Prostate gland (tissue), 2 donors: ENCODE measurements around the gene MTMR4. TPM values are rescaled to one million over a fixed set of nuclear protein-coding genes. Genes with fewer than 3 reads are reported as not detected.

Experiments
- DNase-seq: peaks from one replicate; pipeline ENCODE4 v3.0.0-alpha.2; 2019; ENCODE audit warnings: low spot score
- H3K27ac ChIP-seq, 2 donors: fragments of 200-600 bp; sonication (generic); 2 replicates each; pipeline ENCODE4 v1.5.1; 2017 to 2019
- H3K27me3 ChIP-seq: fragments of 200-600 bp; sonication (generic); replicated peaks from 2 replicates; pipeline ENCODE4 v1.5.1; 2019; ENCODE audit not compliant: insufficient read depth
- H3K36me3 ChIP-seq, 2 donors: fragments of 200-600 bp; sonication (generic); 1 replicate in 1 of 2; 2 replicates in 1 of 2; pipeline versions ENCODE4 v1.5.1 to v1.8.1; 2017 to 2019
- H3K4me1 ChIP-seq: fragments of 200-600 bp; sonication (generic); replicated peaks from 2 replicates; pipeline ENCODE4 v1.5.1; 2019
- H3K4me3 ChIP-seq, 2 donors: fragments of 200-600 bp; sonication (generic); 2 replicates each; pipeline ENCODE4 v1.5.1; 2017 to 2019
- H3K9me3 ChIP-seq: fragments of 200-600 bp; sonication (generic); 2 replicates; pipeline ENCODE4 v1.5.1; 2017
- POLR2A ChIP-seq: fragments of 450-650 bp; IDR thresholded peaks from one replicate; pipeline ENCODE4 v1.6.1; 2016; ENCODE audit warnings: antibody characterized with exemption, mild to moderate bottlenecking
- POLR2AphosphoS5 ChIP-seq: sonication (generic); formaldehyde crosslinking; IDR thresholded peaks from one replicate; pipeline ENCODE4 v1.6.1; 2017; ENCODE audit warnings: antibody characterized with exemption
- WGBS: methylation state at CpG from one replicate; pipeline ENCODE4 v1.1.5; 2018; 5-methylcytosine and 5-hydroxymethylcytosine counted together
- intact Hi-C: fragments of 100-400 bp; cut with DNase I; formaldehyde crosslinking; loops from one replicate; pipeline ENCODE4 v1.14.2; 2022
- total RNA-seq, 2 donors: library from RNA; depleted of rRNA; stranded (reverse); fragments of >200 nt; gene quantifications; one replicate each; pipeline ENCODE4 v1.1.0, GENCODE V29; 2016
- TF ChIP-seq, protein P1 (sequence below), 4 experiments: fragments of 200-600 bp in 2 of 4; fragments of 450-650 bp in 2 of 4; sonication (generic) in 2 of 4; IDR thresholded peaks; 1 replicate in 3 of 4; 2 replicates in 1 of 4; pipeline ENCODE4 v1.5.1; 2016 to 2019; ENCODE audit warnings: antibody characterized with exemption in 4 of 4, mild to moderate bottlenecking in 2 of 4, moderate library complexity in 2 of 4

Gene MTMR4
- total RNA-seq, 2 donors from 2014 or later = 50.7 to 179 TPM

DNA sequence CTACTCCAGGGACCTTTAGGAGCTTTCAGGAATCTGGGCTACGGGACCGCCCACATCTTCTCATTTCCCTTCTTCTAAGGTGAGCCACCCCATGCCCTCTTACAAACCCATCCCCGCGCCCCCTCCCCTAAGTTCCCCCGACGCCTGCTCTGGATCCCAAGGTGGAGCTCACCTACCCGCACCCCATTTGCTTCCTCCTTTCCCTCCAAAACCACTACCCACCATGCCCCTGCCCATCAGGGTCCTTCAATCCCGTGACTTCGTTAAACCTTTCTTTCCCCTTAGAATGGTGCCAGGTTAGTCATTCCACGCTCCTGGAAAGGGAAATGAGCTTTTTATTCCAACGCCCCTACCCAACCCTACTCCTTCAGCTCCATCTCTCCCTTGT, 326 bp upstream of the MTMR4 start:
- WGBS = 14% methylated on average over 11 of the region's 11 CpGs
- Histone ChIP-seq H3K27me3 (no peaks in the 10 kb centered on the region), H3K9me3 (no peaks in the 10 kb centered on the region), H3K36me3 (no peaks in the 10 kb centered on the region), H3K4me1 (peaks cover 14% of the 10 kb centered on the region), H3K4me3 (peak overlapping the region; percentile 65 to 75), H3K27ac (peak overlapping the region; percentile 72 to 86)
- TF ChIP-seq, protein P1, sequence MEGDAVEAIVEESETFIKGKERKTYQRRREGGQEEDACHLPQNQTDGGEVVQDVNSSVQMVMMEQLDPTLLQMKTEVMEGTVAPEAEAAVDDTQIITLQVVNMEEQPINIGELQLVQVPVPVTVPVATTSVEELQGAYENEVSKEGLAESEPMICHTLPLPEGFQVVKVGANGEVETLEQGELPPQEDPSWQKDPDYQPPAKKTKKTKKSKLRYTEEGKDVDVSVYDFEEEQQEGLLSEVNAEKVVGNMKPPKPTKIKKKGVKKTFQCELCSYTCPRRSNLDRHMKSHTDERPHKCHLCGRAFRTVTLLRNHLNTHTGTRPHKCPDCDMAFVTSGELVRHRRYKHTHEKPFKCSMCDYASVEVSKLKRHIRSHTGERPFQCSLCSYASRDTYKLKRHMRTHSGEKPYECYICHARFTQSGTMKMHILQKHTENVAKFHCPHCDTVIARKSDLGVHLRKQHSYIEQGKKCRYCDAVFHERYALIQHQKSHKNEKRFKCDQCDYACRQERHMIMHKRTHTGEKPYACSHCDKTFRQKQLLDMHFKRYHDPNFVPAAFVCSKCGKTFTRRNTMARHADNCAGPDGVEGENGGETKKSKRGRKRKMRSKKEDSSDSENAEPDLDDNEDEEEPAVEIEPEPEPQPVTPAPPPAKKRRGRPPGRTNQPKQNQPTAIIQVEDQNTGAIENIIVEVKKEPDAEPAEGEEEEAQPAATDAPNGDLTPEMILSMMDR (IDR thresholded peaks at IDR 0.05) = no peak
- TF ChIP-seq POLR2A (no peak), POLR2AphosphoS5 (no peak)
- no peak for DNase-seq
- intact Hi-C loops = loop anchor here (2.0 to 10.0 kb wide), 8 partner anchors 120 to 1190 kb away; partner anchors contain the start of genes DYNLL2, PRR11, PTRH2 and RAD51C

DNA sequence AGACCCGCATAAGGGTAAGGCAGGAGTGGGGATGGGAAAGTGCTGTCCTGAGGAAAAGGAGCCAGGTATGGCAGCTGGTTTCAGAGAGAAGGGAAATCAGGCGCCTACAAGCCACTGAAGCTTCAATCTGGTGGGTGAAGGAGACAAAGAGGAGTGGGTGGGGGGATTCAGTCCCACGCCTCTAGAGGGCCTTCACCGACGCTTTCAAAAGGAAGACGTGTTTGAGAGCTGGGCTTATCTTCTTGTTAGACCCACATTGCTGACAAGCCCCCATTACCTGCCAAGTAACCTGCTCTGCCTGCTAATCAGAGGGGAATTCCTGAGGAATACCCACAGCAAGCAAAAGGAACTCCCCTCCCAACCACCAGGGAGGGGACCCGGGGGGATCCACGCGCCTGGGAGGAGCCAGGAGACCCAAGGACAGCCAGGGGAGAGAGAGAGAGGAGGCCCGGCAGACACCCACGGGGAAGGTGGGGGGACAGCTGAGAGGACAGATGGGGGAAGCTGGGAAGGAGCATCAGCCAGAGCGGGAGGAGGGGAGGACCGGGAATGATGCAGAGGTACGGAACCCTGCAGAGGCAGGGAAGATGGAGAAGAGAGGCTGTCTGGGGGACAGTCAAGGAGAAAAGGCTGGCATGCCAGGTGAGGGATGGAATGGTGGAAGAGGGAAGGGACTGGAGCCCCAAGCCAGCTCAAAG, 1.0 kb downstream of the MTMR4 start:
- H3K4me1 ChIP-seq = peaks cover 14% of the 10 kb centered on the region
- peaks cover 5 to 6% of the 10 kb centered on the region in 2 donors for H3K36me3 ChIP-seq
- H3K27me3 ChIP-seq = no peaks in the 10 kb centered on the region
- no peak for TF ChIP-seq POLR2A
- TF ChIP-seq, protein P1 (IDR thresholded peaks at IDR 0.05) = no peak
- TF ChIP-seq POLR2AphosphoS5 = no peak
- H3K4me3 ChIP-seq = peak overlapping the region; percentile 65 to 75
- 20% methylated on average over 14 of the region's 14 CpGs for WGBS
- H3K9me3 ChIP-seq = no peaks in the 10 kb centered on the region
- intact Hi-C loops = loop anchor here (10.0 kb wide), 4 partner anchors 121 to 1191 kb away; partner anchors contain the start of genes PRR11, PTRH2, SKA2 and SMG8
- DNase-seq = no peak
- H3K27ac ChIP-seq = peak overlapping the region; percentile 72 to 86

- H3K27ac ChIP-seq = no peak overlapping the region
- WGBS = 92% methylated on average over 5 of the region's 5 CpGs
- no peaks in the 10 kb centered on the region for H3K9me3 ChIP-seq
- TF ChIP-seq, protein P1 (IDR thresholded peaks at IDR 0.05) = no peak
- TF ChIP-seq POLR2AphosphoS5 (no peak), POLR2A (no peak)
- H3K27me3 ChIP-seq = no peaks in the 10 kb centered on the region
- H3K4me3 ChIP-seq = no peak overlapping the region
- H3K4me1 ChIP-seq = peaks cover 3% of the 10 kb centered on the region
- H3K36me3 ChIP-seq = peaks cover 15 to 28% of the 10 kb centered on the region in 2 donors
- intact Hi-C loops = loop anchor here (10.0 kb wide), 4 partner anchors 125 to 1195 kb away; partner anchors contain the start of genes PRR11, PTRH2, SKA2 and SMG8
- no peak for DNase-seq
Observed at GRCh38 chr17:58510075-58510474, 4.4 kb downstream of the MTMR4 start.

- Histone ChIP-seq H3K27ac (no peak overlapping the region), H3K27me3 (no peaks in the 10 kb centered on the region), H3K4me3 (no peak overlapping the region), H3K9me3 (no peaks in the 10 kb centered on the region), H3K4me1 (no peaks in the 10 kb centered on the region), H3K36me3 (peaks cover 22 to 36% of the 10 kb centered on the region in 2 donors)
- intact Hi-C loops = no loop called here
- 75% methylated on average over 10 of the region's 10 CpGs for WGBS
- TF ChIP-seq POLR2A (no peak), POLR2AphosphoS5 (no peak)
- TF ChIP-seq, protein P1 (IDR thresholded peaks at IDR 0.05) = no peak
- DNase-seq = no peak
Observed at GRCh38 chr17:58508341-58509067, 5.9 kb downstream of the MTMR4 start.
